ENCODE measurements around the gene LTBP1. TPM values are rescaled to one million over a fixed set of nuclear protein-coding genes. Genes with fewer than 3 reads are reported as not detected.
"Not testable (repeated sequence)": the region's sequence is repeated elsewhere in the genome, so short reads cannot be mapped to it uniquely, and the experiment has no call there.

LTBP1 gene
- total RNA-seq, 1 donor from 2014 or later, result 3.9 TPM

DNA sequence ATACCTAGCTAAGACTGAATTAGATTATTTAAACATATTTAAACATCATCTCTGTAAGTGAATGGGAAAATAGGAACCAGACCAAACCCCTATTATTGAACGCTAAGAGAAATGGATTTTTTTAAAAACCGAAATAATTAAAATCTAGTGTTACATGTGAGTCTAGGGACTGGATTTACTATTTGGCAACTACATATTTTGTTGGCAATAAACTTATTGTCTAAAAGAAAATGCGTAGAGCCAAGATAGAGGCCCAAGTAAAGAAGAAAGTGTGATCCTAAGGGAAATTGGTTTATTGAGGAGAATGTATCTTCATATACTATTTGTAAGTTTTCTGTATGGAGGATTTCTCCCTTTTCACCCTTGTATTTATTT, 105.6 kb downstream of the LTBP1 start:
- no peak for TF ChIP-seq CTCF (IDR thresholded peaks at IDR 0.05; ENCODE audit: partially characterized antibody, unreplicated experiment)
- H3K27ac Mint-ChIP-seq (ENCODE audit: unreplicated experiment), result no peak overlapping the region
- no peak for DNase-seq
- H3K27me3 Mint-ChIP-seq (ENCODE audit: unreplicated experiment), result peaks cover 2% of the 10 kb centered on the region
- peaks cover 4% of the 10 kb centered on the region for H3K4me1 Mint-ChIP-seq (ENCODE audit: low read depth, unreplicated experiment)
- no peak overlapping the region for H3K4me3 Mint-ChIP-seq (ENCODE audit: unreplicated experiment)
- H3K36me3 Mint-ChIP-seq (ENCODE audit: unreplicated experiment), result no peaks in the 10 kb centered on the region
- no peaks in the 10 kb centered on the region for H3K9me3 Mint-ChIP-seq (ENCODE audit: unreplicated experiment)

- H3K4me3 Mint-ChIP-seq (ENCODE audit: unreplicated experiment); H3K27me3 Mint-ChIP-seq (ENCODE audit: unreplicated experiment); H3K27ac Mint-ChIP-seq (ENCODE audit: unreplicated experiment); H3K9me3 Mint-ChIP-seq (ENCODE audit: unreplicated experiment); H3K36me3 Mint-ChIP-seq (ENCODE audit: unreplicated experiment); DNase-seq; H3K4me1 Mint-ChIP-seq (ENCODE audit: low read depth, unreplicated experiment): not testable (repeated sequence)
These were observed 106.0 kb downstream of the LTBP1 start for GRCh38 chr2:33052795-33053194.

- Mint-ChIP-seq H3K36me3 (ENCODE audit: unreplicated experiment) (no peaks in the 10 kb centered on the region), H3K27me3 (ENCODE audit: unreplicated experiment) (no peaks in the 10 kb centered on the region), H3K9me3 (ENCODE audit: unreplicated experiment) (no peaks in the 10 kb centered on the region), H3K27ac (ENCODE audit: unreplicated experiment) (no peak overlapping the region), H3K4me3 (ENCODE audit: unreplicated experiment) (no peak overlapping the region), H3K4me1 (ENCODE audit: low read depth, unreplicated experiment) (no peaks in the 10 kb centered on the region)
- DNase-seq, result no peak
- no peak for TF ChIP-seq CTCF (IDR thresholded peaks at IDR 0.05; ENCODE audit: partially characterized antibody, unreplicated experiment)
These were observed 109.4 kb downstream of the LTBP1 start for GRCh38 chr2:33056170-33056569.

DNA sequence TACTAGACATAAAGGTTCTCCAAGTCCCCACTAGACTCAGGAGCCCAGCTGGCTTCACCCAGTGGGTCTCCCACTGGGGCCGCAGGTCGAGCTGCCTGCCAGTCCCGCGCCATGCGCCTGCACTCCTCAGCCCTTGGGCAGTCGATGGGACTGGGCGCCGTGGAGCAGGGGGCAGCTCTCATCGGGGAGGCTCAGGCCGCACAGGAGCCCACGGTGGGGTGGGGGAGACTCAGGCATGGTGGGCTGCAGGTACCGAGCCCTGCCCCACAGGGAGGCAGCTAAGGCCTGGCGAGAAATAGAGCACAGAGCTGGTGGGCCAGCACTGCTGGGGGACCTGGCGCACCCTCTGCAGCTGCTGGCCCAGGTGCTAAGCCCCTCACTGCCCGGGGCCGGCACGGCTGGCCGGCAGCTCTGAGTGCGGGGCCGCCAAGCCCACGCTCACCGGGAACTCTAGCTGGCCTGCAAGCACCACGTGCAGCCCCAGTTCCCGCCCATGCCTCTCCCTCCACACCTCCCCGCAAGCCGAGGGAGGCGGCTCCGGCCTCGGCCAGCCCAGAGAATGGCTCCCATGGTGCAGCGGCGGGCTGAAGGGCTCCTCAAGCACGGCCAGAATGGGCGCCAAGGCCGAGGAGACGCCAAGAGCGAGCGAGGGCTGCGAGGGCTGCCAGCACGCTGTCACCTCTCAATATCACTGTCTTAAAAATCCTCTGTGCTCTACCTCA, 110.7 kb downstream of the LTBP1 start:
- not testable (repeated sequence) for H3K9me3 Mint-ChIP-seq (ENCODE audit: unreplicated experiment); H3K4me1 Mint-ChIP-seq (ENCODE audit: low read depth, unreplicated experiment); H3K27me3 Mint-ChIP-seq (ENCODE audit: unreplicated experiment); H3K27ac Mint-ChIP-seq (ENCODE audit: unreplicated experiment); DNase-seq; H3K36me3 Mint-ChIP-seq (ENCODE audit: unreplicated experiment); H3K4me3 Mint-ChIP-seq (ENCODE audit: unreplicated experiment)

DNA sequence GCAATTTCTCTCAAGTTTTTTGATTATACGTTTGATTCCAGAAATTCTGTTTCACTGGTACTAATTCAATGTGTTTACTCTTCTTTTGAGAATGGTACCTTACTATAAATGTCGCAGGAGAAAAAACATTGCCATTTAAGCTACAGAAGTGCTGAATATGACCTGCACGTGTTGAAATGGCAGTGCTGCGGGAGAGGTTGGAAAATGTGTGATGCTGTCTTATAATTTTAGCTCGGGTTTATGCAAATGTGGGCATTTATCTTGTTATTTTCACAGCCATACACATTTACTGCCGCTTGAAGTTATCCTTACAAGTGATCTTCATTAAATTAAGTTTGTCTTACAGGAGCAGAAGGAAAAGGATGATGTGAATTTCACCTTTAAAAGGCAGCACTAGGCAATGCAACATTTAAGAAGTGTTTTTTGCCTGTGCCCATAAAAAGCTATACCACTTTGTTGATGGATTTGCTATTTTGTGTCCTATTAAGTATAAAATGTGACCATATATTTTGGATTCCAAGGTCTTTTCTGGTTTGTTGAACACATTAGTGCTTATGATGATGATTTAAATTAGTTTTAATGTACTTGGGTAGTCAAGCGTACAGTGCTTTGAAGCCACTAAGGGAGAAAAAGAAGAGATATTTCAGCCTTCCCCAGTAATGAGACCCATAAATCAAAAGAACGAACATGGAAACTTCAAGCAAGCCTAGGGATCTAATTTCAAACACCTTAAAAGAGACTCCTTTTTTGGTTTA, 112.1 kb downstream of the LTBP1 start:
- Mint-ChIP-seq H3K4me3 (ENCODE audit: unreplicated experiment) (no peak overlapping the region), H3K27ac (ENCODE audit: unreplicated experiment) (no peak overlapping the region), H3K9me3 (ENCODE audit: unreplicated experiment) (no peaks in the 10 kb centered on the region), H3K4me1 (ENCODE audit: low read depth, unreplicated experiment) (no peaks in the 10 kb centered on the region), H3K27me3 (ENCODE audit: unreplicated experiment) (no peaks in the 10 kb centered on the region), H3K36me3 (ENCODE audit: unreplicated experiment) (no peaks in the 10 kb centered on the region)
- DNase-seq, result no peak
- TF ChIP-seq CTCF (IDR thresholded peaks at IDR 0.05; ENCODE audit: partially characterized antibody, unreplicated experiment), result no peak

Measured in glutamatergic neuron (in vitro differentiated cells).